ENCODE measurements around the gene CD80.

GRCh38 chr3:119497820-119498185 is 61.6 kb downstream of the CD80 start:
- TF ChIP-seq LARP7 (IDR thresholded peaks at IDR 0.05) (no peak), ZHX1 (conservative IDR thresholded peaks at IDR 0.05; ENCODE audit: low read length) (no peak), NFXL1 (CRISPR knock-in tag; IDR thresholded peaks at IDR 0.05) (no peak), KLF6 (CRISPR knock-in tag; IDR thresholded peaks at IDR 0.05; ENCODE audit: borderline replicate concordance) (no peak), JUND (IDR thresholded peaks at IDR 0.05; ENCODE audit: borderline replicate concordance, low read depth, low read length) (no peak), JUND (tag; IDR thresholded peaks at IDR 0.05; ENCODE audit: borderline replicate concordance, low read depth, low read length) (no peak), POLR2A (conservative IDR thresholded peaks at IDR 0.05) (no peak), CREM (IDR thresholded peaks at IDR 0.05; ENCODE audit: low read depth) (no peak)
- TF ChIP-seq, protein P1, sequence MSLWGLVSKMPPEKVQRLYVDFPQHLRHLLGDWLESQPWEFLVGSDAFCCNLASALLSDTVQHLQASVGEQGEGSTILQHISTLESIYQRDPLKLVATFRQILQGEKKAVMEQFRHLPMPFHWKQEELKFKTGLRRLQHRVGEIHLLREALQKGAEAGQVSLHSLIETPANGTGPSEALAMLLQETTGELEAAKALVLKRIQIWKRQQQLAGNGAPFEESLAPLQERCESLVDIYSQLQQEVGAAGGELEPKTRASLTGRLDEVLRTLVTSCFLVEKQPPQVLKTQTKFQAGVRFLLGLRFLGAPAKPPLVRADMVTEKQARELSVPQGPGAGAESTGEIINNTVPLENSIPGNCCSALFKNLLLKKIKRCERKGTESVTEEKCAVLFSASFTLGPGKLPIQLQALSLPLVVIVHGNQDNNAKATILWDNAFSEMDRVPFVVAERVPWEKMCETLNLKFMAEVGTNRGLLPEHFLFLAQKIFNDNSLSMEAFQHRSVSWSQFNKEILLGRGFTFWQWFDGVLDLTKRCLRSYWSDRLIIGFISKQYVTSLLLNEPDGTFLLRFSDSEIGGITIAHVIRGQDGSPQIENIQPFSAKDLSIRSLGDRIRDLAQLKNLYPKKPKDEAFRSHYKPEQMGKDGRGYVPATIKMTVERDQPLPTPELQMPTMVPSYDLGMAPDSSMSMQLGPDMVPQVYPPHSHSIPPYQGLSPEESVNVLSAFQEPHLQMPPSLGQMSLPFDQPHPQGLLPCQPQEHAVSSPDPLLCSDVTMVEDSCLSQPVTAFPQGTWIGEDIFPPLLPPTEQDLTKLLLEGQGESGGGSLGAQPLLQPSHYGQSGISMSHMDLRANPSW (CRISPR knock-in tag; IDR thresholded peaks at IDR 0.05), result no peak
- TF ChIP-seq, protein P2, sequence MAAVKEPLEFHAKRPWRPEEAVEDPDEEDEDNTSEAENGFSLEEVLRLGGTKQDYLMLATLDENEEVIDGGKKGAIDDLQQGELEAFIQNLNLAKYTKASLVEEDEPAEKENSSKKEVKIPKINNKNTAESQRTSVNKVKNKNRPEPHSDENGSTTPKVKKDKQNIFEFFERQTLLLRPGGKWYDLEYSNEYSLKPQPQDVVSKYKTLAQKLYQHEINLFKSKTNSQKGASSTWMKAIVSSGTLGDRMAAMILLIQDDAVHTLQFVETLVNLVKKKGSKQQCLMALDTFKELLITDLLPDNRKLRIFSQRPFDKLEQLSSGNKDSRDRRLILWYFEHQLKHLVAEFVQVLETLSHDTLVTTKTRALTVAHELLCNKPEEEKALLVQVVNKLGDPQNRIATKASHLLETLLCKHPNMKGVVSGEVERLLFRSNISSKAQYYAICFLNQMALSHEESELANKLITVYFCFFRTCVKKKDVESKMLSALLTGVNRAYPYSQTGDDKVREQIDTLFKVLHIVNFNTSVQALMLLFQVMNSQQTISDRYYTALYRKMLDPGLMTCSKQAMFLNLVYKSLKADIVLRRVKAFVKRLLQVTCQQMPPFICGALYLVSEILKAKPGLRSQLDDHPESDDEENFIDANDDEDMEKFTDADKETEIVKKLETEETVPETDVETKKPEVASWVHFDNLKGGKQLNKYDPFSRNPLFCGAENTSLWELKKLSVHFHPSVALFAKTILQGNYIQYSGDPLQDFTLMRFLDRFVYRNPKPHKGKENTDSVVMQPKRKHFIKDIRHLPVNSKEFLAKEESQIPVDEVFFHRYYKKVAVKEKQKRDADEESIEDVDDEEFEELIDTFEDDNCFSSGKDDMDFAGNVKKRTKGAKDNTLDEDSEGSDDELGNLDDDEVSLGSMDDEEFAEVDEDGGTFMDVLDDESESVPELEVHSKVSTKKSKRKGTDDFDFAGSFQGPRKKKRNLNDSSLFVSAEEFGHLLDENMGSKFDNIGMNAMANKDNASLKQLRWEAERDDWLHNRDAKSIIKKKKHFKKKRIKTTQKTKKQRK (IDR thresholded peaks at IDR 0.05; ENCODE audit: borderline replicate concordance, low read depth, low read length), result no peak
- TF ChIP-seq, protein P3, sequence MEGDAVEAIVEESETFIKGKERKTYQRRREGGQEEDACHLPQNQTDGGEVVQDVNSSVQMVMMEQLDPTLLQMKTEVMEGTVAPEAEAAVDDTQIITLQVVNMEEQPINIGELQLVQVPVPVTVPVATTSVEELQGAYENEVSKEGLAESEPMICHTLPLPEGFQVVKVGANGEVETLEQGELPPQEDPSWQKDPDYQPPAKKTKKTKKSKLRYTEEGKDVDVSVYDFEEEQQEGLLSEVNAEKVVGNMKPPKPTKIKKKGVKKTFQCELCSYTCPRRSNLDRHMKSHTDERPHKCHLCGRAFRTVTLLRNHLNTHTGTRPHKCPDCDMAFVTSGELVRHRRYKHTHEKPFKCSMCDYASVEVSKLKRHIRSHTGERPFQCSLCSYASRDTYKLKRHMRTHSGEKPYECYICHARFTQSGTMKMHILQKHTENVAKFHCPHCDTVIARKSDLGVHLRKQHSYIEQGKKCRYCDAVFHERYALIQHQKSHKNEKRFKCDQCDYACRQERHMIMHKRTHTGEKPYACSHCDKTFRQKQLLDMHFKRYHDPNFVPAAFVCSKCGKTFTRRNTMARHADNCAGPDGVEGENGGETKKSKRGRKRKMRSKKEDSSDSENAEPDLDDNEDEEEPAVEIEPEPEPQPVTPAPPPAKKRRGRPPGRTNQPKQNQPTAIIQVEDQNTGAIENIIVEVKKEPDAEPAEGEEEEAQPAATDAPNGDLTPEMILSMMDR (IDR thresholded peaks at IDR 0.05 in 2 of 3, conservative IDR thresholded peaks at IDR 0.05 in 1 of 3; ENCODE audit: insufficient read depth in 2 of 3, low read depth in 1 of 3, low read length in 3 of 3), result no peak

Data from K562 (cell line).